Measurements from ENCODE around the gene S100Z.
"Not testable (repeated sequence)": the region's sequence is repeated elsewhere in the genome, so short reads cannot be mapped to it uniquely, and the experiment has no call there.

Gene S100Z

GRCh38 chr5:76943006-76943405 lies 93.2 kb downstream of the S100Z start:
- DNase-seq (ENCODE audit: extremely low read depth, low read depth), result no peak
- TF ChIP-seq CTCF (IDR thresholded peaks at IDR 0.05; ENCODE audit: low read depth, low read length), result no peak

DNA sequence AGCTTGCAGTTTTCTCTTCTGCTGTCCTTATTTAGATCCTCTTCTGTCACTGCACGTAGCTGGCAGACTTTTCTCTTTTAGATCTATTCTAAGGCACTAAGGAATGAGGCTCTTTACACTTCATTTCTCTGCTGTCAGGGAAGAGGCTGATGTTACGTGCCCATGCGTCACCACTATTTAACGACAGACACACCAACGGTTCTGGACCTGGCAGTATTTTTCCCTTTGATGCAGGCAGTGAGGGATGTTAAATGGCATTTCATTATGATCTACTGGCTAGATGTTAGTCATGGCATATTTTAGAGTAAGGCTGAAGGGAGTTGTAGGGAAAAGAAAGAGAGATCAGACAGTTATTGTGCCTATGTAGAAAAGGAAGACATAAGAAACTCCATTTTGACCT lies 94.8 kb downstream of the S100Z start:
- no peak for DNase-seq (ENCODE audit: extremely low read depth, low read depth)
- no peak for TF ChIP-seq CTCF (IDR thresholded peaks at IDR 0.05; ENCODE audit: low read depth, low read length)

GRCh38 chr5:76945238-76945637 lies 95.4 kb downstream of the S100Z start:
- not testable (repeated sequence) for DNase-seq (ENCODE audit: extremely low read depth, low read depth)

- no peak for TF ChIP-seq CTCF (IDR thresholded peaks at IDR 0.05; ENCODE audit: low read depth, low read length)
- no peak for DNase-seq (ENCODE audit: extremely low read depth, low read depth)
Measured at GRCh38 chr5:76946090-76946489, 96.3 kb downstream of the S100Z start.

GRCh38 chr5:76947082-76947503 lies 97.3 kb downstream of the S100Z start:
- no peak for TF ChIP-seq CTCF (IDR thresholded peaks at IDR 0.05; ENCODE audit: low read depth, low read length)
- no peak for DNase-seq (ENCODE audit: extremely low read depth, low read depth)

DNA sequence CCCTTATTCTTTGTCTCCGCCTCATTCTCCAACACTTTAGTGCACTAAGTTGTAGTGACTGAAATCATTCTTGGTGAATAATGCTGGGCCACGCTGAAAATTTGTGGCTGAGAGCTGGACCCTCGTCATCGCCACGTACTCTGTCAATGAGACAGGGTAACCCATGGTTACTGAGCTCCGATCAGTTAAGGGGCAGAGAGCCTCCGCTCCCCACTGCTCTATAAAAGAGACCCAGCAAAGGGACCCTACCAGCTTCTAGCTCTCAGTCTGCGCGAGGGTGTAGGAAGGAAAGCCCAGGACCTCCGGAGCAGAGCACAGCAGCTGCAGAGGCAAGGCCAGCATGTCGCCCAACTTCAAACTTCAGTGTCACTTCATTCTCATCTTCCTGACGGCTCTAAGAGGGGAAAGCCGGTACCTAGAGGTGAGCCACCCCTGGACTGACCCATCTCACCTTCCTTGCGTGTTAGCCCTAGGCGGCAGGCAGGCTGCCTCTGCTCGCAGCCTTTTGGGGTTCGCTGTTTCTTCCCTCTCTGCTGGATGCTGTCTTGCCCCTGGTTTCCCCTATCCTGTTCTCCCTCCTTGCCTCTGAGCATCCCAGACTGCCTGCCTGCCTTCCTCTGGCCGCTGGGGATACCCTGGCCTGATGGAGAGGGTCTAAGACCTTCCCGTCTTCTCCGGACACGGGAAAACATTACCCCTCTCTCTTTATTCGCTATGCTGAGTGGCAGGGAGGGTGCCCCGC lies 103.2 kb downstream of the S100Z start, which contains the start of gene CRHBP:
TSS of gene CRHBP (plus strand) at position 251 of the 742 bp plus-strand sequence. CDS start at position 341, 90 bp downstream.
- TF ChIP-seq CTCF (IDR thresholded peaks at IDR 0.05; ENCODE audit: low read depth, low read length), result no peak
- DNase-seq (ENCODE audit: extremely low read depth, low read depth), result no peak

DNA sequence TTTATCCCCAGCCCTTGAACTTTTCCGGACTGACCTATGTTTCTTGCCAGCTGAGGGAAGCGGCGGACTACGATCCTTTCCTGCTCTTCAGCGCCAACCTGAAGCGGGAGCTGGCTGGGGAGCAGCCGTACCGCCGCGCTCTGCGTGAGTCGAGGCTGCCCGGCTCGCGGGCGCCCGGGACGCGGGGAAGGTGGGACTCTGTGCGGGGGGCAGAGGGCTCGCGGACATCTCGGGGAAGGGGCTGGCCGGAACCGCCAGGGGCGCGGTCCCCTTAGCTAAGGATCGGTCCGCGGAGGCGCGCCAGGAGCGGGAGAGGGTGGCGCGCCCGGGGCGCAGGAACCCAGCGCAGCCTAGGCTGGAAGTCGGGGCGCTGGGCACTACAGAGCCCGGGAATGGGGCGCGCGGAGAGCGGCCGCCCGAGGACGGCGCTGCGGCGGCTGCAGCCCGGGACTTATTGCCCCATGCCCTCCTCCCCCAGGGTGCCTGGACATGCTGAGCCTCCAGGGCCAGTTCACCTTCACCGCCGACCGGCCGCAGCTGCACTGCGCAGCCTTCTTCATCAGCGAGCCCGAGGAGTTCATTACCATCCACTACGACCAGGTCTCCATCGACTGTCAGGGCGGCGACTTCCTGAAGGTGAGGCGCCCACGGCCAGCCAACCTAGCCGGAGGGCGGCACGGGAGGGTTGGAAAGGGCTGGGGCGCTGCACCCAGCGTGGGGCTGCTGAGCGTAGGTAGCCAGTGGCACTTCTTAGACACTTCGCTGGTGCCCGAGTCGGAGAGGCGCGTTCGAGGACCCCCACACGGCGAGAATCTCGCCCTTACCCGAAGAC lies 104.0 kb downstream of the S100Z start:
- TF ChIP-seq CTCF (IDR thresholded peaks at IDR 0.05; ENCODE audit: low read depth, low read length), result no peak
- DNase-seq (ENCODE audit: extremely low read depth, low read depth), result no peak

Data from AG09319 (cell line).